WTC11 (cell line): Measurements from ENCODE around the gene NKAIN2. TPM values are rescaled to one million over a fixed set of nuclear protein-coding genes. Genes with fewer than 3 reads are reported as not detected.

Experiments
- ATAC-seq: fragments of 200-7000 bp; cut with Tn5 transposase; 2 replicates; pipeline ENCODE4 v1.10.0; 2021; ENCODE audit warnings: mild to moderate bottlenecking, moderate library complexity
- CTCF ChIA-PET: fragments of 300-600 bp; sonication (Branson Sonifier 250); formaldehyde crosslinking; loops from one replicate; lab custom pipeline; 2021; ENCODE audit warnings: antibody characterized with exemption; lab: Charles Lee
- POLR2A ChIA-PET: fragments of 350-600 bp; sonication (Branson Sonifier 250); formaldehyde crosslinking; loops from one replicate; lab custom pipeline; 2021; ENCODE audit warnings: antibody characterized with exemption; lab: Charles Lee
- DNase-seq: peaks from one replicate; pipeline ENCODE4 v3.0.0; 2021; ENCODE audit warnings: low spot score
- H3K27ac Mint-ChIP-seq: 2 replicates; pipeline ENCODE4 v1.8.0; 2021; ENCODE audit warnings: mixed read lengths
- H3K27me3 Mint-ChIP-seq: 2 replicates; pipeline ENCODE4 v1.8.0; 2021; ENCODE audit warnings: low read depth, mild to moderate bottlenecking, moderate library complexity, mixed read lengths
- H3K36me3 Mint-ChIP-seq: 2 replicates; pipeline ENCODE4 v1.8.0; 2021; ENCODE audit warnings: mixed read lengths
- H3K4me1 Mint-ChIP-seq: 2 replicates; pipeline ENCODE4 v1.8.0; 2022; ENCODE audit warnings: mixed read lengths
- H3K4me3 Mint-ChIP-seq: 2 replicates; pipeline ENCODE4 v1.8.0; 2021; ENCODE audit warnings: mild to moderate bottlenecking, moderate library complexity, mixed read lengths
- H3K9me3 Mint-ChIP-seq: 2 replicates; pipeline ENCODE4 v1.8.0; 2021; ENCODE audit warnings: mixed read lengths
- CREB1 ChIP-seq: sonication (generic); formaldehyde crosslinking; IDR thresholded peaks from 2 replicates; pipeline ENCODE4 v1.8.0; 2023; ENCODE audit warnings: mild to moderate bottlenecking, missing genetic modification reagents
- CREM ChIP-seq: sonication (generic); formaldehyde crosslinking; IDR thresholded peaks from 2 replicates; pipeline ENCODE4 v1.8.1; 2022; ENCODE audit warnings: mild to moderate bottlenecking, missing genetic modification reagents, moderate library complexity
- EMX1 ChIP-seq: fragments of 250-450 bp; sonication (Bioruptor Pico); IDR thresholded peaks from 2 replicates; pipeline ENCODE4 v1.8.0; 2021; ENCODE audit warnings: mild to moderate bottlenecking
- ESRRA ChIP-seq: sonication (generic); formaldehyde crosslinking; IDR thresholded peaks from 2 replicates; pipeline ENCODE4 v1.8.1; 2022; ENCODE audit warnings: mild to moderate bottlenecking, missing genetic modification reagents, borderline replicate concordance
- ETV6 ChIP-seq: sonication (generic); formaldehyde crosslinking; IDR thresholded peaks from 2 replicates; pipeline ENCODE4 v1.8.1; 2022; ENCODE audit warnings: mild to moderate bottlenecking, missing genetic modification reagents
- GTF2I ChIP-seq: fragments of 250-450 bp; sonication (Bioruptor Pico); conservative IDR thresholded peaks from 2 replicates; pipeline ENCODE4 v1.4.0; 2021; ENCODE audit warnings: mild to moderate bottlenecking
- JAZF1 ChIP-seq: fragments of 250-450 bp; sonication (Bioruptor Pico); IDR thresholded peaks from 2 replicates; pipeline ENCODE4 v1.9.0; 2021; ENCODE audit warnings: moderate library complexity, mild to moderate bottlenecking, inconsistent platforms
- MYBL2 ChIP-seq: sonication (generic); formaldehyde crosslinking; IDR thresholded peaks from 2 replicates; pipeline ENCODE4 v1.8.1; 2023; ENCODE audit warnings: mild to moderate bottlenecking, moderate library complexity, missing genetic modification reagents
- NR2C2 ChIP-seq: sonication (generic); formaldehyde crosslinking; IDR thresholded peaks from 2 replicates; pipeline ENCODE4 v1.8.0; 2022; ENCODE audit warnings: mild to moderate bottlenecking, missing genetic modification reagents
- NR3C1 ChIP-seq: sonication (generic); formaldehyde crosslinking; conservative IDR thresholded peaks from 2 replicates; pipeline ENCODE4 v1.8.1; 2023; ENCODE audit warnings: low read depth, mild to moderate bottlenecking, missing genetic modification reagents
- SMAD3 ChIP-seq: sonication (generic); formaldehyde crosslinking; IDR thresholded peaks from 2 replicates; pipeline ENCODE4 v1.8.0; 2022; ENCODE audit warnings: missing genetic modification reagents, mild to moderate bottlenecking, borderline replicate concordance
- SOX15 ChIP-seq: fragments of 250-450 bp; sonication (Bioruptor Pico); IDR thresholded peaks from 2 replicates; pipeline ENCODE4 v1.9.0; 2021; ENCODE audit warnings: mild to moderate bottlenecking
- TCF7 ChIP-seq: sonication (generic); formaldehyde crosslinking; IDR thresholded peaks from 2 replicates; pipeline ENCODE4 v1.8.0; 2022; ENCODE audit warnings: mild to moderate bottlenecking, low read depth, missing genetic modification reagents, moderate library complexity
- TEAD4 ChIP-seq: sonication (generic); formaldehyde crosslinking; IDR thresholded peaks from 2 replicates; pipeline ENCODE4 v1.8.0; 2022; ENCODE audit warnings: mild to moderate bottlenecking, missing genetic modification reagents
- ZNF121 ChIP-seq: sonication (generic); formaldehyde crosslinking; IDR thresholded peaks from 2 replicates; pipeline ENCODE4 v1.8.0; 2023; ENCODE audit warnings: missing genetic modification reagents
- ZNF138 ChIP-seq: sonication (generic); formaldehyde crosslinking; conservative IDR thresholded peaks from 2 replicates; pipeline ENCODE4 v1.8.1; 2022; ENCODE audit warnings: mild to moderate bottlenecking, moderate library complexity, missing genetic modification reagents
- ZNF232 ChIP-seq: sonication (generic); formaldehyde crosslinking; IDR thresholded peaks from 2 replicates; pipeline ENCODE4 v1.8.0; 2022; ENCODE audit warnings: mild to moderate bottlenecking, missing genetic modification reagents
- ZNF396 ChIP-seq: fragments of 250-450 bp; sonication (Bioruptor Pico); IDR thresholded peaks from 2 replicates; pipeline ENCODE4 v1.8.0; 2021; ENCODE audit warnings: mild to moderate bottlenecking, moderate library complexity, borderline replicate concordance
- ZNF416 ChIP-seq: fragments of 250-450 bp; sonication (Bioruptor Pico); IDR thresholded peaks from 2 replicates; pipeline ENCODE4 v1.9.0; 2021; ENCODE audit warnings: mild to moderate bottlenecking, inconsistent platforms
- total RNA-seq: library from RNA; stranded (reverse); gene quantifications from 3 replicates; pipeline ENCODE4 v1.2.3, GENCODE V29; 2021
- TF ChIP-seq, protein P1 (sequence below): sonication (generic); formaldehyde crosslinking; IDR thresholded peaks from 2 replicates; pipeline ENCODE4 v1.8.1; 2022; ENCODE audit warnings: mild to moderate bottlenecking, missing genetic modification reagents, moderate library complexity, borderline replicate concordance
- TF ChIP-seq, protein P2 (sequence below): sonication (generic); formaldehyde crosslinking; IDR thresholded peaks from 2 replicates; pipeline ENCODE4 v1.8.0; 2023; ENCODE audit warnings: missing genetic modification reagents, mild to moderate bottlenecking, borderline replicate concordance
- TF ChIP-seq, protein P3 (sequence below): sonication (generic); formaldehyde crosslinking; IDR thresholded peaks from 2 replicates; pipeline ENCODE4 v1.8.1; 2023; ENCODE audit warnings: mild to moderate bottlenecking, moderate library complexity, missing genetic modification reagents
- TF ChIP-seq, protein P4 (sequence below): fragments of 250-450 bp; sonication (Bioruptor Pico); IDR thresholded peaks from 2 replicates; pipeline ENCODE4 v2.1.2; 2022; ENCODE audit warnings: mild to moderate bottlenecking, moderate library complexity
- TF ChIP-seq, protein P5 (sequence below): sonication (generic); formaldehyde crosslinking; IDR thresholded peaks from 2 replicates; pipeline ENCODE4 v1.8.1; 2022; ENCODE audit warnings: low read depth, mild to moderate bottlenecking, moderate library complexity, missing genetic modification reagents, borderline replicate concordance

Gene NKAIN2
- total RNA-seq, 1 experiment from 2014 or later = 0.33 TPM

DNA sequence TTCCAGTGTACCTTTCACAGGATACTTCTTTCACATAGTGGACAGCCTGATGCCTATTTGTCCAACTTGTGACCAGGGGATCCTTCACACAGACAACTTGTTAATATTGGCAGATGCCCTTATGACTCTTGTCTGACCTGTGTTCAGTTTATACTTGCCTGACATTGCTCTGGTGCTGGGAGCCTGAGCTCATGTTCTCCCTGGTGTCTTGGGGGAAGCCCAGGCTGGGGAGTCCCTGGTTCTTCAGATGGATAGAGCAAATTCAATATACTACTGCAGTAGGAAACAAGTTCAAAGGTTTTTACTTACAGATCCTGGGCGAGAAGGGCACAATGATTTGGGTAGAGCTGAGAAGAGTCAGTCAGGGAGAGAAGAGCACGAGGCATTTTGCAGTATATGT, 76.1 kb downstream of the NKAIN2 start:
- ChIA-PET POLR2A (no interaction called here), CTCF (no interaction called here)
- Mint-ChIP-seq H3K4me3 (no peak overlapping the region), H3K27me3 (no peaks in the 10 kb centered on the region), H3K27ac (no peak overlapping the region), H3K4me1 (no peaks in the 10 kb centered on the region), H3K9me3 (no peaks in the 10 kb centered on the region), H3K36me3 (no peaks in the 10 kb centered on the region)
- ATAC-seq = no peak
- TF ChIP-seq JAZF1 = no peak
- DNase-seq = no peak

DNA sequence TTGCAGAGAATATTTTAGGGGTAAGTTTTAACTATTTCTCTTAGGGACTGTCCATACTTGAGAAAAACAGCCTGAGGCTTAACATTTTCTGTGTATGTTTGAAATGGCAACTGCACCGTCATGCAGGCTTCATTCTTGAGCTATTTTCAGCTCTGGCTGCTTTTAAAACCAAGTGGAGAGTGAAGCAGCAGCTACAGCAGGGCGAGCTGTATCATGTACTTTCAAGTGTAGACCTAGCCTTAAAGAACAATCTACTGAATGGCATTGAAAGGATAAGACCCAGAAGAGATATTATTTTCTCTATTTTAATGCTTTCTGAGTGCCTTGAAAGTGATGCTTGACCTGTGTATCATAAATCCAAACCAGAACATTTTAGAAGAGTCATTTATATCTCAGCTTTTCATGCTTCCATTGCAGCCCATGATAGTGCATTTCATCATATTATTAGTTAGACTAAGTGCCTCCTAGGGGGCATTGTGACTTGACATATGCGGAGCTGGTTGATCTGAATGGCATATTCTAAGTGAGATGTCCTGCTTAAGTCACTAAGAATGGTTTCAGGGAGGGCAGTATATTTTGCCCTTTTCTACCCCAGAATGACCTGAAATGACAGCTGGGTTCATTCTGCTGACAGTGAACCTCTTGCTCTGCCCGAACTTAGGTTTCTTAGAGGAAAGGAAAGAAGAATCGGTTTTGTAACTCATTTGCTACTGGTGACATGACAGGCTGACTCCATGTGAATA, 85.3 kb downstream of the NKAIN2 start:
- CTCF ChIA-PET = interaction anchor here (0.6 to 1.1 kb wide), 3 partner anchors 86 to 1050 kb away, joined by 3 to 5 read pairs (median 4); no protein-coding TSS in a partner anchor
- ATAC-seq = no peak
- no peaks in the 10 kb centered on the region for H3K4me1 Mint-ChIP-seq
- no peak for DNase-seq
- TF ChIP-seq CREM (CRISPR knock-in tag) (no peak), NR3C1 (CRISPR knock-in tag) (no peak), ZNF396 (CRISPR knock-in tag) (no peak), ZNF121 (CRISPR knock-in tag) (no peak), MYBL2 (no peak), EMX1 (CRISPR knock-in tag) (no peak), TCF7 (CRISPR knock-in tag) (no peak), ESRRA (CRISPR knock-in tag) (no peak), GTF2I (CRISPR knock-in tag) (no peak)
- TF ChIP-seq, protein P1, sequence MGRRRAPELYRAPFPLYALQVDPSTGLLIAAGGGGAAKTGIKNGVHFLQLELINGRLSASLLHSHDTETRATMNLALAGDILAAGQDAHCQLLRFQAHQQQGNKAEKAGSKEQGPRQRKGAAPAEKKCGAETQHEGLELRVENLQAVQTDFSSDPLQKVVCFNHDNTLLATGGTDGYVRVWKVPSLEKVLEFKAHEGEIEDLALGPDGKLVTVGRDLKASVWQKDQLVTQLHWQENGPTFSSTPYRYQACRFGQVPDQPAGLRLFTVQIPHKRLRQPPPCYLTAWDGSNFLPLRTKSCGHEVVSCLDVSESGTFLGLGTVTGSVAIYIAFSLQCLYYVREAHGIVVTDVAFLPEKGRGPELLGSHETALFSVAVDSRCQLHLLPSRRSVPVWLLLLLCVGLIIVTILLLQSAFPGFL (CRISPR knock-in tag) = no peak
- TF ChIP-seq, protein P2, sequence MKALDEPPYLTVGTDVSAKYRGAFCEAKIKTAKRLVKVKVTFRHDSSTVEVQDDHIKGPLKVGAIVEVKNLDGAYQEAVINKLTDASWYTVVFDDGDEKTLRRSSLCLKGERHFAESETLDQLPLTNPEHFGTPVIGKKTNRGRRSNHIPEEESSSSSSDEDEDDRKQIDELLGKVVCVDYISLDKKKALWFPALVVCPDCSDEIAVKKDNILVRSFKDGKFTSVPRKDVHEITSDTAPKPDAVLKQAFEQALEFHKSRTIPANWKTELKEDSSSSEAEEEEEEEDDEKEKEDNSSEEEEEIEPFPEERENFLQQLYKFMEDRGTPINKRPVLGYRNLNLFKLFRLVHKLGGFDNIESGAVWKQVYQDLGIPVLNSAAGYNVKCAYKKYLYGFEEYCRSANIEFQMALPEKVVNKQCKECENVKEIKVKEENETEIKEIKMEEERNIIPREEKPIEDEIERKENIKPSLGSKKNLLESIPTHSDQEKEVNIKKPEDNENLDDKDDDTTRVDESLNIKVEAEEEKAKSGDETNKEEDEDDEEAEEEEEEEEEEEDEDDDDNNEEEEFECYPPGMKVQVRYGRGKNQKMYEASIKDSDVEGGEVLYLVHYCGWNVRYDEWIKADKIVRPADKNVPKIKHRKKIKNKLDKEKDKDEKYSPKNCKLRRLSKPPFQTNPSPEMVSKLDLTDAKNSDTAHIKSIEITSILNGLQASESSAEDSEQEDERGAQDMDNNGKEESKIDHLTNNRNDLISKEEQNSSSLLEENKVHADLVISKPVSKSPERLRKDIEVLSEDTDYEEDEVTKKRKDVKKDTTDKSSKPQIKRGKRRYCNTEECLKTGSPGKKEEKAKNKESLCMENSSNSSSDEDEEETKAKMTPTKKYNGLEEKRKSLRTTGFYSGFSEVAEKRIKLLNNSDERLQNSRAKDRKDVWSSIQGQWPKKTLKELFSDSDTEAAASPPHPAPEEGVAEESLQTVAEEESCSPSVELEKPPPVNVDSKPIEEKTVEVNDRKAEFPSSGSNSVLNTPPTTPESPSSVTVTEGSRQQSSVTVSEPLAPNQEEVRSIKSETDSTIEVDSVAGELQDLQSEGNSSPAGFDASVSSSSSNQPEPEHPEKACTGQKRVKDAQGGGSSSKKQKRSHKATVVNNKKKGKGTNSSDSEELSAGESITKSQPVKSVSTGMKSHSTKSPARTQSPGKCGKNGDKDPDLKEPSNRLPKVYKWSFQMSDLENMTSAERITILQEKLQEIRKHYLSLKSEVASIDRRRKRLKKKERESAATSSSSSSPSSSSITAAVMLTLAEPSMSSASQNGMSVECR (CRISPR knock-in tag) = no peak
- TF ChIP-seq, all 79 proteins: peak for 0
- no peaks in the 10 kb centered on the region for H3K27me3 Mint-ChIP-seq
- no peak overlapping the region for H3K4me3 Mint-ChIP-seq
- POLR2A ChIA-PET = no interaction called here
- H3K36me3 Mint-ChIP-seq = no peaks in the 10 kb centered on the region
- H3K27ac Mint-ChIP-seq = peak overlapping the region; percentile 52; the same call in 1 of the 2 replicates
- peaks cover 6% of the 10 kb centered on the region for H3K9me3 Mint-ChIP-seq

DNA sequence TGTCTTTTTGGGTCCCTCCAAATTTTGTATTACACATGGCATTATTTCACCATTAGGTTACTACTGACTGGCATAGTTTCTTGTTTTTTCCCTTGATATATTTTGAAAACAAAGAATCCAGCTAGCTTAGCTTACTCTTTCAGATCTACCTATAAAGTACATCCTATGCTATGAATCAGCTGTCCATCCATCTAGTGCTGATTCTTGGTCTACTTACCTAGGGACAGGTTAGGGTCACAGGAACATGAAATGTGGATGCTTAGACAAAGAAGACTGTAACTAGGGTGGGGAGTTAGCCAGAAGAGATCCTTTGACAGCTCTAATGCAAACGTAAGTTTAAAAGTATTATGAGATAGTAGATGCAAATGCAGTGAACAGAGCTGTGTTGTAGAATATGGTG, 91.7 kb downstream of the NKAIN2 start:
- H3K36me3 Mint-ChIP-seq = no peaks in the 10 kb centered on the region
- ChIA-PET POLR2A (no interaction called here), CTCF (no interaction called here)
- H3K4me1 Mint-ChIP-seq = no peaks in the 10 kb centered on the region
- no peaks in the 10 kb centered on the region for H3K27me3 Mint-ChIP-seq
- no peak overlapping the region for H3K27ac Mint-ChIP-seq
- peaks cover 6% of the 10 kb centered on the region for H3K9me3 Mint-ChIP-seq
- DNase-seq = no peak
- no peak overlapping the region for H3K4me3 Mint-ChIP-seq
- no peak for ATAC-seq
- TF ChIP-seq TEAD4 (CRISPR knock-in tag) (no peak), SOX15 (CRISPR knock-in tag) (no peak), ZNF416 (no peak), ETV6 (CRISPR knock-in tag) (no peak), CREB1 (CRISPR knock-in tag) (no peak), NR2C2 (CRISPR knock-in tag) (no peak), ZNF232 (CRISPR knock-in tag) (no peak), SMAD3 (no peak), MYBL2 (no peak), ZNF138 (CRISPR knock-in tag) (no peak), TCF7 (CRISPR knock-in tag) (no peak)
- TF ChIP-seq, protein P3, sequence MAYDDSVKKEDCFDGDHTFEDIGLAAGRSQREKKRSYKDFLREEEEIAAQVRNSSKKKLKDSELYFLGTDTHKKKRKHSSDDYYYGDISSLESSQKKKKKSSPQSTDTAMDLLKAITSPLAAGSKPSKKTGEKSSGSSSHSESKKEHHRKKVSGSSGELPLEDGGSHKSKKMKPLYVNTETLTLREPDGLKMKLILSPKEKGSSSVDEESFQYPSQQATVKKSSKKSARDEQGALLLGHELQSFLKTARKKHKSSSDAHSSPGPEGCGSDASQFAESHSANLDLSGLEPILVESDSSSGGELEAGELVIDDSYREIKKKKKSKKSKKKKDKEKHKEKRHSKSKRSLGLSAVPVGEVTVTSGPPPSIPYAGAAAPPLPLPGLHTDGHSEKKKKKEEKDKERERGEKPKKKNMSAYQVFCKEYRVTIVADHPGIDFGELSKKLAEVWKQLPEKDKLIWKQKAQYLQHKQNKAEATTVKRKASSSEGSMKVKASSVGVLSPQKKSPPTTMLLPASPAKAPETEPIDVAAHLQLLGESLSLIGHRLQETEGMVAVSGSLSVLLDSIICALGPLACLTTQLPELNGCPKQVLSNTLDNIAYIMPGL (CRISPR knock-in tag) = no peak
- TF ChIP-seq, protein P4, sequence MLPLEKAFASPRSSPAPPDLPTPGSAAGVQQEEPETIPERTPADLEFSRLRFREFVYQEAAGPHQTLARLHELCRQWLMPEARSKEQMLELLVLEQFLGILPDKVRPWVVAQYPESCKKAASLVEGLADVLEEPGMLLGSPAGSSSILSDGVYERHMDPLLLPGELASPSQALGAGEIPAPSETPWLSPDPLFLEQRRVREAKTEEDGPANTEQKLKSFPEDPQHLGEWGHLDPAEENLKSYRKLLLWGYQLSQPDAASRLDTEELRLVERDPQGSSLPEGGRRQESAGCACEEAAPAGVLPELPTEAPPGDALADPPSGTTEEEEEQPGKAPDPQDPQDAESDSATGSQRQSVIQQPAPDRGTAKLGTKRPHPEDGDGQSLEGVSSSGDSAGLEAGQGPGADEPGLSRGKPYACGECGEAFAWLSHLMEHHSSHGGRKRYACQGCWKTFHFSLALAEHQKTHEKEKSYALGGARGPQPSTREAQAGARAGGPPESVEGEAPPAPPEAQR (CRISPR knock-in tag) = no peak
- TF ChIP-seq, protein P5, sequence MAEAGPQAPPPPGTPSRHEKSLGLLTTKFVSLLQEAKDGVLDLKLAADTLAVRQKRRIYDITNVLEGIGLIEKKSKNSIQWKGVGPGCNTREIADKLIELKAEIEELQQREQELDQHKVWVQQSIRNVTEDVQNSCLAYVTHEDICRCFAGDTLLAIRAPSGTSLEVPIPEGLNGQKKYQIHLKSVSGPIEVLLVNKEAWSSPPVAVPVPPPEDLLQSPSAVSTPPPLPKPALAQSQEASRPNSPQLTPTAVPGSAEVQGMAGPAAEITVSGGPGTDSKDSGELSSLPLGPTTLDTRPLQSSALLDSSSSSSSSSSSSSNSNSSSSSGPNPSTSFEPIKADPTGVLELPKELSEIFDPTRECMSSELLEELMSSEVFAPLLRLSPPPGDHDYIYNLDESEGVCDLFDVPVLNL (CRISPR knock-in tag) = no peak
